G401 (cell line): ENCODE results near the gene TATDN2. TPM values are rescaled to one million over a fixed set of nuclear protein-coding genes. Genes with fewer than 3 reads are reported as not detected.
"Not testable (repeated sequence)": the region's sequence is repeated elsewhere in the genome, so short reads cannot be mapped to it uniquely, and the experiment has no call there.

Experiments
- DNase-seq: peaks from one replicate; pipeline ENCODE4 v3.0.0-alpha.2; 2015; ENCODE audit warnings: low spot score
- in situ Hi-C: cut with HindIII; loops from 2 replicates; pipeline ENCODE4 v1.10.0; 2016; ENCODE audit warnings: low sequenced_read_pairs, mixed read lengths
- total RNA-seq: library from RNA; depleted of rRNA; stranded (reverse); fragments of >200 nt; shearing (Covaris generic); gene quantifications from 2 replicates; pipeline ENCODE4 v1.2.3, GENCODE V29; 2014

The TATDN2 gene
- total RNA-seq, 1 experiment from 2014 or later = 18.8 TPM

GRCh38 chr3:10286596-10287295 lies 38.5 kb downstream of the TATDN2 start:
- in situ Hi-C loops = no loop called here
- DNase-seq = peak; percentile 93

GRCh38 chr3:10287936-10288574 lies 39.8 kb downstream of the TATDN2 start:
- in situ Hi-C loops = no loop called here

GRCh38 chr3:10288575-10288960 lies 40.3 kb downstream of the TATDN2 start:
- no peak for DNase-seq

More at GRCh38 chr3:10287936-10288574, 39.8 kb downstream of the TATDN2 start:
- no peak for DNase-seq

GRCh38 chr3:10289077-10289476 lies 40.8 kb downstream of the TATDN2 start:
- in situ Hi-C loops = no loop called here
- no peak for DNase-seq

More at GRCh38 chr3:10288575-10288960, 40.3 kb downstream of the TATDN2 start:
- in situ Hi-C loops = no loop called here

GRCh38 chr3:10289787-10290355 lies 41.6 kb downstream of the TATDN2 start:
- in situ Hi-C loops = no loop called here
- no peak for DNase-seq

- no peak for DNase-seq
- in situ Hi-C loops = no loop called here
Observed at GRCh38 chr3:10290481-10291176, 42.4 kb downstream of the TATDN2 start.

- in situ Hi-C loops = no loop called here
- DNase-seq = no peak
Observed at GRCh38 chr3:10291641-10292040, 43.4 kb downstream of the TATDN2 start.

- no peak for DNase-seq
- in situ Hi-C loops = no loop called here
Observed at GRCh38 chr3:10292505-10293419, 44.5 kb downstream of the TATDN2 start, which contains the start of gene GHRL. Gene GHRL (minus strand): TSS chr3:10292947. CDS start chr3:10290180, 2,767 bp downstream.

GRCh38 chr3:10294030-10294586 lies 45.8 kb downstream of the TATDN2 start:
- DNase-seq = no peak
- in situ Hi-C loops = no loop called here

- DNase-seq, in situ Hi-C loops: not testable (repeated sequence)
Observed at GRCh38 chr3:10298064-10298463, 49.8 kb downstream of the TATDN2 start.

GRCh38 chr3:10299175-10299574 lies 50.9 kb downstream of the TATDN2 start:
- in situ Hi-C loops = no loop called here

GRCh38 chr3:10299679-10300078 lies 51.4 kb downstream of the TATDN2 start:
- DNase-seq = no peak
- in situ Hi-C loops = no loop called here

More at GRCh38 chr3:10299175-10299574, 50.9 kb downstream of the TATDN2 start:
- no peak for DNase-seq

- no peak for DNase-seq
- in situ Hi-C loops = no loop called here
Observed at GRCh38 chr3:10300087-10300486, 51.8 kb downstream of the TATDN2 start.

GRCh38 chr3:10303105-10303504 lies 54.8 kb downstream of the TATDN2 start:
- in situ Hi-C loops = no loop called here
- DNase-seq = no peak

- in situ Hi-C loops = no loop called here
- DNase-seq = no peak
Observed at GRCh38 chr3:10303785-10304184, 55.5 kb downstream of the TATDN2 start.

GRCh38 chr3:10304905-10305304 lies 56.6 kb downstream of the TATDN2 start:
- in situ Hi-C loops = no loop called here
- DNase-seq = no peak

- peak; percentile 65 for DNase-seq
- in situ Hi-C loops = no loop called here
Observed at GRCh38 chr3:10305331-10305902, 57.2 kb downstream of the TATDN2 start.

- in situ Hi-C loops = no loop called here
- DNase-seq = peak; percentile 54
Observed at GRCh38 chr3:10306156-10306555, 57.9 kb downstream of the TATDN2 start.
